Neuronal stem cell (in vitro differentiated cells): ENCODE measurements around the gene DPH2.
A peak's percentile ranks its signal among the peaks of the same experiment; 100 is the strongest.

Source experiments
- DNase-seq: peaks from one replicate; pipeline ENCODE4 v3.0.0-alpha.2; 2013; ENCODE audit warnings: low spot score
- H2AFZ ChIP-seq: one replicate; pipeline ENCODE4 v1.6.1; 2013; ENCODE audit warnings: mild to moderate bottlenecking, low read length, inconsistent platforms
- H2AK5ac ChIP-seq: 2 replicates; pipeline ENCODE4 v1.6.1; 2013; ENCODE audit warnings: low read depth, mild to moderate bottlenecking, inconsistent platforms, low read length, moderate library complexity, mixed read lengths
- H2BK120ac ChIP-seq: 2 replicates; pipeline ENCODE4 v1.6.1; 2013; ENCODE audit warnings: low read depth, mild to moderate bottlenecking, inconsistent platforms, low read length, moderate library complexity, mixed read lengths
- H2BK12ac ChIP-seq: one replicate; pipeline ENCODE4 v1.6.1; 2013; ENCODE audit warnings: low read length, inconsistent platforms
- H2BK15ac ChIP-seq: 2 replicates; pipeline ENCODE4 v1.6.1; 2013; ENCODE audit warnings: mild to moderate bottlenecking, low read length, inconsistent platforms, mixed read lengths
- H2BK5ac ChIP-seq: one replicate; pipeline ENCODE4 v1.6.1; 2013; ENCODE audit warnings: inconsistent platforms, mild to moderate bottlenecking, low read length, moderate library complexity
- H3K14ac ChIP-seq: one replicate; pipeline ENCODE4 v1.6.1; 2013; ENCODE audit warnings: low read length, inconsistent platforms
- H3K18ac ChIP-seq: 2 replicates; pipeline ENCODE4 v1.6.1; 2013; ENCODE audit warnings: low read length, inconsistent platforms
- H3K23ac ChIP-seq: 2 replicates; pipeline ENCODE4 v1.6.1; 2013; ENCODE audit warnings: low read depth, mild to moderate bottlenecking, mixed read lengths, low read length, inconsistent platforms; ENCODE audit not compliant: poor library complexity
- H3K27ac ChIP-seq: replicated peaks from 3 replicates; pipeline ENCODE4 v1.5.1; 2013; ENCODE audit warnings: low read length, inconsistent platforms
- H3K27me3 ChIP-seq, 3 experiments: 2 replicates each; pipeline ENCODE4 v1.6.1; 2013; ENCODE audit warnings: low read length in 3 of 3, mild to moderate bottlenecking in 2 of 3, inconsistent platforms in 1 of 3, low read depth in 1 of 3, mixed read lengths in 1 of 3, moderate library complexity in 1 of 3; ENCODE audit not compliant: control insufficient read depth in 3 of 3, insufficient read depth in 3 of 3
- H3K36me3 ChIP-seq, 2 donors: replicated peaks in 1 of 2; 2 replicates each; pipeline ENCODE4 v1.6.1; 2013; ENCODE audit warnings: low read length in 2 of 2; ENCODE audit not compliant: control insufficient read depth in 2 of 2, insufficient read depth in 2 of 2
- H3K4ac ChIP-seq: 2 replicates; pipeline ENCODE4 v1.6.1; 2013; ENCODE audit warnings: inconsistent platforms, mild to moderate bottlenecking, low read length, moderate library complexity
- H3K4me1 ChIP-seq, 2 donors: 1 replicate in 1 of 2; 2 replicates in 1 of 2; pipeline ENCODE4 v1.6.1; 2013; ENCODE audit warnings: low read length in 2 of 2, low read depth in 1 of 2; ENCODE audit not compliant: control insufficient read depth in 2 of 2, insufficient read depth in 1 of 2
- H3K4me2 ChIP-seq: one replicate; pipeline ENCODE4 v1.6.1; 2013; ENCODE audit warnings: mild to moderate bottlenecking, low read length, inconsistent platforms; ENCODE audit not compliant: insufficient read depth, poor library complexity, severe bottlenecking
- H3K4me3 ChIP-seq, 2 donors: 2 replicates each; pipeline ENCODE4 v1.5.1; 2013; ENCODE audit warnings: low read length in 2 of 2, mild to moderate bottlenecking in 2 of 2, inconsistent platforms in 1 of 2, moderate library complexity in 1 of 2
- H3K79me1 ChIP-seq: one replicate; pipeline ENCODE4 v1.6.1; 2013; ENCODE audit warnings: low read depth, mild to moderate bottlenecking, inconsistent platforms, low read length, moderate library complexity
- H3K9ac ChIP-seq: one replicate; pipeline ENCODE4 v1.6.1; 2013; ENCODE audit warnings: mild to moderate bottlenecking, low read depth, low read length, inconsistent platforms; ENCODE audit not compliant: poor library complexity
- H3K9me3 ChIP-seq, 2 donors: replicated peaks in 1 of 2; 2 replicates each; pipeline versions ENCODE3 to v1.6.1; 2013; ENCODE audit warnings: low read length in 2 of 2, mild to moderate bottlenecking in 2 of 2, inconsistent platforms in 1 of 2, low read depth in 1 of 2, mixed read lengths in 1 of 2, moderate library complexity in 1 of 2; ENCODE audit not compliant: control insufficient read depth in 2 of 2, insufficient read depth in 1 of 2
- H4K8ac ChIP-seq: one replicate; pipeline ENCODE4 v1.6.1; 2013; ENCODE audit warnings: low read depth, mild to moderate bottlenecking, inconsistent platforms, low read length, moderate library complexity
- H4K91ac ChIP-seq: one replicate; pipeline ENCODE4 v1.6.1; 2013; ENCODE audit warnings: low read length, low read depth, mild to moderate bottlenecking, inconsistent platforms; ENCODE audit not compliant: poor library complexity
- WGBS, 2 donors: extraction: QIAGEN DNeasy Blood & Tissue Kit; methylation state at CpG; one replicate each; pipeline ENCODE4 v1.1.7; 2013; ENCODE audit warnings: missing lambda C conversion rate in 2 of 2, mixed read lengths in 1 of 2; ENCODE audit not compliant: insufficient read length in 2 of 2, insufficient replicate concordance in 1 of 2; ENCODE audit errors: extremely low coverage in 2 of 2; 5-methylcytosine and 5-hydroxymethylcytosine counted together

Gene DPH2

DNA sequence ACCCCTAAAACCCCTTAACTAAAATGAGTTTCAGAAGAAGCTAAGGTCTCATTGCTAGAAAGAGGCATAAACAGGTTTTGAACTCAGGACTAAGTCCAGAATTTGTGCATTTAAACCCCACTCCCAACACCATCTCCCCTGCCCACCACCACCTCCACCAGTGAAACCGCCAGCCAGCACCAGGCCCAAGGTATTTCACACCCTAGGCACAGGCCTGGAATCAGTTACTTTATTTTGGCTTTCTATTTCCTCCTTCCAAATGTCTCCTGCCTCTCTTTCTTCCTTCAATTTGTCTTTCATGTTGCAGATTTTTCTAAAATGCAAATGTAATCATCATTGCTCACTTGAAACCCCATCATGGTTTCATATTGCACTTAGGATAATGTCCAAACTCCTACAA lies 24.9 kb upstream of the DPH2 start:
- Histone ChIP-seq H3K4me2 (no peak overlapping the region), H3K9me3 (no peaks in the 10 kb centered on the region), H3K23ac (no peak overlapping the region), H3K36me3 (peaks cover 4 to 5% of the 10 kb centered on the region in 2 donors), H2BK120ac (no peak overlapping the region), H3K9ac (no peak overlapping the region), H2BK5ac (no peak overlapping the region), H3K27ac (no peak overlapping the region), H3K4ac (no peak overlapping the region), H3K79me1 (peaks cover 3% of the 10 kb centered on the region), H3K27me3 (no peaks in the 10 kb centered on the region), H2AK5ac (no peak overlapping the region), H2BK15ac (no peak overlapping the region), H2AFZ (no peak overlapping the region), H3K18ac (no peak overlapping the region), H3K4me3 (no peak overlapping the region), H4K8ac (no peak overlapping the region), H3K4me1 (peaks cover 9 to 11% of the 10 kb centered on the region in 2 donors), H2BK12ac (no peak overlapping the region), H4K91ac (no peak overlapping the region), H3K14ac (no peak overlapping the region)
- no CpG with 5 or more reads among the region's 1 CpG for WGBS, 2 donors
- DNase-seq, result no peak

DNA sequence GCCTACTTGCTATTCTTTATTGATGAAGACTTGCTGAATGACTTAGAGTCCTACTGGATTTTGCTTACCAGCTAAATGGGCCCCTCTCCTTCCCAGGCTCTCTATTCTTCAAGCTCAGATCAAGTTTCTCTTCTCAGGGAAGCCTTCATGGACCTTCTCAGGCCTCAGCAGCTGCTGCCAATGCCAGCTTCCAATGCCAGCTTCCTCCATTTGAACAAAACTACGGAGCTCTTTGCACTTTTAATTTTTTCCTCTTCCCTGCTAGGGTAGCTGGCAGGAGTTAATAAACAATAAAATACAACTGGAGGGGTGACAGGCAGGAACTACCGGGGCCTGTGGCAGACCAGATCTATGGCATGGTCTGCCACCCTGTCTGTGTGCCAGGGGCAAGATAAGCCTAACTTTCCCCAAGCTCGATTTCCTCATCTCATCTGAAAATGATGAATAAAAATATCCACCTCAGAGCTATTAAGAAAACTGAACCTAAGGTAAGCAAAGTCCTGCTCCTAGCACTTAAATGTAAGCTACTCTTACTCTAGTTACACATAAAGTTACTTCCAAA lies 24.1 kb upstream of the DPH2 start:
- Histone ChIP-seq H3K79me1 (peaks cover 3% of the 10 kb centered on the region), H3K27ac (no peak overlapping the region), H2BK15ac (no peak overlapping the region), H3K9ac (no peak overlapping the region), H3K27me3 (no peaks in the 10 kb centered on the region), H3K9me3 (no peaks in the 10 kb centered on the region), H3K36me3 (peaks cover 5 to 13% of the 10 kb centered on the region in 2 donors), H3K4me2 (peak overlapping the region; percentile 95), H2BK120ac (no peak overlapping the region), H2BK12ac (no peak overlapping the region), H2BK5ac (no peak overlapping the region), H2AFZ (peak overlapping the region; percentile 99), H4K8ac (no peak overlapping the region), H3K14ac (no peak overlapping the region), H3K4me3 (peak overlapping the region in 1 of 2 donors; percentile 83), H3K4ac (no peak overlapping the region), H3K18ac (no peak overlapping the region), H3K23ac (no peak overlapping the region), H4K91ac (no peak overlapping the region), H3K4me1 (peaks cover 9 to 11% of the 10 kb centered on the region in 2 donors), H2AK5ac (no peak overlapping the region)
- no peak for DNase-seq
- WGBS, 2 donors, result no CpG with 5 or more reads among the region's 3 CpGs

DNA sequence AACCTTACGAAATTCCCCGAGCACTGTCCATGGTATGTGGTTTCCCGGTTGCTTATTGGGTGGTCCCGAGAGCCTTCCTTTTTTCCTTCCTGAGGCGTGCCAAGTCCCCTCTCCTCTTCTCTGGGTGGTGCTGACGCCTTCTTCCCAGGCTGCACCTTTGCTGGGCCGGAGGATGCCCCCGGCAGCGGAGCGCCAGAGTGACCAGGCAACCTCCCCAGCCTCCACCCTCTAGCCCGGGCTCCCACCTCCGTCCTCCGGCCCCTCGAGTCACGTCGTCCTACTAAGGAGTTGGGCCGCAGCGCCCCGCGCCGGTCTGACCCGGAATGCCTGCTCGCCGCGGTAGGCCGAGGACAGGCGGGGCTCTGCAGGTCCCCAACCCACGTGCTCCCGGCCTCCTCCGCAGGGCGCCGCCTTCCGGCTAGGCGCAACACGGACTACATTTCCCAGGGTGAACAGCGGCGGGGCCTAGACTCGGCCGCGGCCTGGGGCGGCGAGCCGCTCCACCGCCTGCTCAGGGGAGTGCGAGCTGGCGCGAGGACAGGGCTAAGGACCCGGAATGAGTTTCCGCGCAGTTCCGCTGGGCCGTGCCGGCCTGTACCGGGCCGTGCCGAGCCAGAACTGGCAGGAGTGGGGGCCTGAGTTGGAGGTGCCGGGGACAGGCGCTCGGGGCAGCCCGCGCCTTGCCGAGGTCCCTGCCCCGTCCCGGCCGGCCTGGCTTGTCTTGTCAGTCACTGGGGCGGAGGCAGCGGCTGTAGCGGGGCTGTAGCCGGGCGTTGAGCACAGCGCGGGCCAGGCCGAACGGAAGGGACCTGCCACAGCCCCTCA lies 23.4 kb upstream of the DPH2 start, which contains the start of gene IPO13:
Gene IPO13, plus strand, starts transcription at position 715 of the 825 bp plus-strand sequence. CDS start 651 bp downstream, outside the sequence.
- no peak within 1 kb of the TSS for H4K8ac ChIP-seq
- WGBS, 2 donors, result no CpG with 5 or more reads among the region's 74 CpGs
- peak within 1 kb of the TSS; percentile 89 for H3K23ac ChIP-seq
- peak within 1 kb of the TSS; percentile 95 for H3K4me2 ChIP-seq
- H3K18ac ChIP-seq, result peak within 1 kb of the TSS; percentile 98
- H3K27me3 ChIP-seq, result no peaks in the 10 kb centered on the region
- H3K36me3 ChIP-seq, result peaks cover 5 to 17% of the 10 kb centered on the region in 2 donors
- H3K27ac ChIP-seq, result peak within 1 kb of the TSS; percentile 63
- H3K79me1 ChIP-seq, result peaks cover 3% of the 10 kb centered on the region
- H3K4me3 ChIP-seq, result peak within 1 kb of the TSS; percentile 83 to 89
- no peak within 1 kb of the TSS for H2BK120ac ChIP-seq
- peak within 1 kb of the TSS; percentile 76 for H2AK5ac ChIP-seq
- H3K4ac ChIP-seq, result peak within 1 kb of the TSS; percentile 77
- H2BK12ac ChIP-seq, result peak within 1 kb of the TSS; percentile 11
- H4K91ac ChIP-seq, result no peak within 1 kb of the TSS
- peak within 1 kb of the TSS; percentile 93 for H3K9ac ChIP-seq
- peak within 1 kb of the TSS; percentile 89 for H3K14ac ChIP-seq
- peak within 1 kb of the TSS; percentile 56 for H2BK15ac ChIP-seq
- peak; percentile 97 for DNase-seq
- H2BK5ac ChIP-seq, result peak within 1 kb of the TSS; percentile 97
- H3K9me3 ChIP-seq, result no peaks in the 10 kb centered on the region
- H3K4me1 ChIP-seq, result peaks cover 9 to 11% of the 10 kb centered on the region in 2 donors
- peak within 1 kb of the TSS; percentile 99 for H2AFZ ChIP-seq
